ENCODE results near the gene RBCK1. TPM values are rescaled to one million over a fixed set of nuclear protein-coding genes. Genes with fewer than 3 reads are reported as not detected.
A peak's percentile ranks its signal among the peaks of the same experiment; 100 is the strongest.

RBCK1 gene
- total and polyA plus RNA-seq, 9 of the 15 experiments (the other 6 are each of a cell fraction or from before 2014, with no cell fraction given): 5.9 to 59.3 (median 26.5) TPM

DNA sequence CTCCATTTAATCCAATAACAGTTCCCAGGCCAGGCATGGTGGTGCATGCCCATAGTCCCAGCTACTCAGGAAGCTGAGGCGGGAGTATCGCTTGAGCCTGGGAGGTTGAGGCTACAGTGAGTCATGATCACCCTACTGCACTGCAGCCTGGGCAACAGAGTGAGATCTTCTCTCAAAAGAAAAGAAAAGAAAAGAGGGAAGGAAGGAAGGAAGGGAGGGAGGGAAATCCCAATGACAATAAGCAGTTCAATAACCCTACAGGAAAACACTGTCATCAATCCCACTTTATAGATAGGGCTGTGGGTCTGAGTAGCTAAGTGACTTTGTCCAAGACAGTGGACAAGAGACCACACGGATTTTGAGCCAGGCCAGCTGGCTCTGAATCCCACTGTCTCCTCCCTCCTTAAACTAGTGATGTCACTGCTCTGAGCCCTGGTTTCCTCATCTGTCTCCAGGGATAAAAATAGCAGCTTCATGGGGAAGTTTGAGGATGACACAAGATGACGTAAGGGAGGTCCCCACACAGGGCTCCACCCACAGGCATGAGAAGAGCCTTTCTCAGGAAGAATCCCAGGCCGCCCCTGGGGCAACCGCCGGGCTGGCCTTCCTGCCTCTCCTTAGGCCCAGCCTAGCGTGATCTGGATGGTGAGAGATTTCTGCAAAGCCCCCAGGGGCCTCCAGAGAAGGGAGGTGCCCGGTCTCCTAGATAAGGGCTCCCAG lies 34.8 kb upstream of the RBCK1 start (continued):
- TF ChIP-seq, protein P1, sequence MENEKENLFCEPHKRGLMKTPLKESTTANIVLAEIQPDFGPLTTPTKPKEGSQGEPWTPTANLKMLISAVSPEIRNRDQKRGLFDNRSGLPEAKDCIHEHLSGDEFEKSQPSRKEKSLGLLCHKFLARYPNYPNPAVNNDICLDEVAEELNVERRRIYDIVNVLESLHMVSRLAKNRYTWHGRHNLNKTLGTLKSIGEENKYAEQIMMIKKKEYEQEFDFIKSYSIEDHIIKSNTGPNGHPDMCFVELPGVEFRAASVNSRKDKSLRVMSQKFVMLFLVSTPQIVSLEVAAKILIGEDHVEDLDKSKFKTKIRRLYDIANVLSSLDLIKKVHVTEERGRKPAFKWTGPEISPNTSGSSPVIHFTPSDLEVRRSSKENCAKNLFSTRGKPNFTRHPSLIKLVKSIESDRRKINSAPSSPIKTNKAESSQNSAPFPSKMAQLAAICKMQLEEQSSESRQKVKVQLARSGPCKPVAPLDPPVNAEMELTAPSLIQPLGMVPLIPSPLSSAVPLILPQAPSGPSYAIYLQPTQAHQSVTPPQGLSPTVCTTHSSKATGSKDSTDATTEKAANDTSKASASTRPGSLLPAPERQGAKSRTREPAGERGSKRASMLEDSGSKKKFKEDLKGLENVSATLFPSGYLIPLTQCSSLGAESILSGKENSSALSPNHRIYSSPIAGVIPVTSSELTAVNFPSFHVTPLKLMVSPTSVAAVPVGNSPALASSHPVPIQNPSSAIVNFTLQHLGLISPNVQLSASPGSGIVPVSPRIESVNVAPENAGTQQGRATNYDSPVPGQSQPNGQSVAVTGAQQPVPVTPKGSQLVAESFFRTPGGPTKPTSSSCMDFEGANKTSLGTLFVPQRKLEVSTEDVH (IDR thresholded peaks at IDR 0.05; ENCODE audit: low read depth, partially characterized antibody): peak; percentile 65
- TF ChIP-seq PTRF (tag; IDR thresholded peaks at IDR 0.05): no peak; the same call in 1 of the 2 replicates
- peak; percentile 43; the same call in 1 of the 2 replicates for TF ChIP-seq TEAD4 (IDR thresholded peaks at IDR 0.05; ENCODE audit: low read length)
- no peak for TF ChIP-seq TEAD4 (CRISPR knock-in tag; IDR thresholded peaks at IDR 0.05; ENCODE audit: borderline replicate concordance)
- TF ChIP-seq TBL1XR1 (IDR thresholded peaks at IDR 0.05; ENCODE audit: low read length in 2 of 2): peak in 1 of 2 experiments; percentile 85; a peak in 2 of 4 replicates
- no peak for TF ChIP-seq ZNF696 (CRISPR knock-in tag; conservative IDR thresholded peaks at IDR 0.05)
- TF ChIP-seq, protein P2, sequence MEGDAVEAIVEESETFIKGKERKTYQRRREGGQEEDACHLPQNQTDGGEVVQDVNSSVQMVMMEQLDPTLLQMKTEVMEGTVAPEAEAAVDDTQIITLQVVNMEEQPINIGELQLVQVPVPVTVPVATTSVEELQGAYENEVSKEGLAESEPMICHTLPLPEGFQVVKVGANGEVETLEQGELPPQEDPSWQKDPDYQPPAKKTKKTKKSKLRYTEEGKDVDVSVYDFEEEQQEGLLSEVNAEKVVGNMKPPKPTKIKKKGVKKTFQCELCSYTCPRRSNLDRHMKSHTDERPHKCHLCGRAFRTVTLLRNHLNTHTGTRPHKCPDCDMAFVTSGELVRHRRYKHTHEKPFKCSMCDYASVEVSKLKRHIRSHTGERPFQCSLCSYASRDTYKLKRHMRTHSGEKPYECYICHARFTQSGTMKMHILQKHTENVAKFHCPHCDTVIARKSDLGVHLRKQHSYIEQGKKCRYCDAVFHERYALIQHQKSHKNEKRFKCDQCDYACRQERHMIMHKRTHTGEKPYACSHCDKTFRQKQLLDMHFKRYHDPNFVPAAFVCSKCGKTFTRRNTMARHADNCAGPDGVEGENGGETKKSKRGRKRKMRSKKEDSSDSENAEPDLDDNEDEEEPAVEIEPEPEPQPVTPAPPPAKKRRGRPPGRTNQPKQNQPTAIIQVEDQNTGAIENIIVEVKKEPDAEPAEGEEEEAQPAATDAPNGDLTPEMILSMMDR (IDR thresholded peaks at IDR 0.05 in 2 of 3, conservative IDR thresholded peaks at IDR 0.05 in 1 of 3; ENCODE audit: insufficient read depth in 2 of 3, low read depth in 1 of 3, low read length in 3 of 3): no peak
- peak; percentile 81; the same call in 1 of the 2 replicates for TF ChIP-seq DMBX1 (CRISPR knock-in tag; IDR thresholded peaks at IDR 0.05; ENCODE audit: borderline replicate concordance)
